Endothelial cell of umbilical vein (primary cell): Measurements from ENCODE around the gene RABL3. TPM values are rescaled to one million over a fixed set of nuclear protein-coding genes. Genes with fewer than 3 reads are reported as not detected.

Experiments used
- BruUV-seq: library from RNA; stranded (reverse); fragments of 400-500 nt; replicated peaks from 2 replicates; lab custom pipeline; 2021; lab: Mats Ljungman, UMichigan
- CTCF ChIA-PET: fragments of 300-600, 350-600 bp; sonication (Branson Sonifier 250); formaldehyde crosslinking; loops from one replicate; lab custom pipeline; 2021; ENCODE audit warnings: antibody characterized with exemption, inconsistent platforms; lab: Charles Lee
- POLR2A ChIA-PET: fragments of 300-600, 350-600 bp; sonication (Branson Sonifier 250); formaldehyde crosslinking; loops from one replicate; lab custom pipeline; 2021; ENCODE audit warnings: antibody characterized with exemption, inconsistent platforms; lab: Charles Lee
- DNase-seq: peaks from one replicate; pipeline ENCODE4 v3.0.0-alpha.2; 2011; ENCODE audit warnings: low read depth, low spot score
- FAIRE-seq: peaks from 2 replicates; lab custom pipeline; 2011; peaks lifted over from hg19 to GRCh38; lab: Jason Lieb, UNC
- H2AFZ ChIP-seq: 2 replicates; pipeline ENCODE4 v1.6.0; 2012; ENCODE audit warnings: low read depth, low read length, control low read depth, inconsistent platforms
- H3K27ac ChIP-seq: 2 replicates; pipeline ENCODE4 v1.5.1; 2011; ENCODE audit warnings: low read depth, mild to moderate bottlenecking, control low read depth, low read length, moderate library complexity; ENCODE audit not compliant: insufficient read depth
- H3K27me3 ChIP-seq, 2 experiments: 2 replicates each; pipeline versions ENCODE4 v1.6.0 to v1.6.1; 2011; ENCODE audit warnings: low read length in 2 of 2, mixed read lengths in 1 of 2; ENCODE audit not compliant: control insufficient read depth in 2 of 2, insufficient read depth in 2 of 2
- H3K36me3 ChIP-seq, 2 experiments: 2 replicates in 1 of 2; 3 replicates in 1 of 2; pipeline ENCODE4 v1.5.1; 2011; ENCODE audit warnings: low read length in 2 of 2, mild to moderate bottlenecking in 1 of 2, moderate library complexity in 1 of 2; ENCODE audit not compliant: control insufficient read depth in 2 of 2, insufficient read depth in 2 of 2; ENCODE audit errors: extremely low read depth in 1 of 2
- H3K4me1 ChIP-seq: 3 replicates; pipeline ENCODE4 v1.5.1; 2011; ENCODE audit warnings: mild to moderate bottlenecking, low read length; ENCODE audit not compliant: control insufficient read depth, insufficient read depth; ENCODE audit errors: extremely low read depth
- H3K4me2 ChIP-seq: 2 replicates; pipeline ENCODE4 v1.6.1; 2011; ENCODE audit warnings: low read length, control low read depth, mixed read lengths; ENCODE audit not compliant: insufficient read depth
- H3K4me3 ChIP-seq, 3 experiments: fragments of 200-600 bp in 1 of 3; sonication (generic), shearing (Covaris generic) in 1 of 3; replicated peaks in 1 of 3; 2 replicates each; pipeline ENCODE4 v1.5.1; 2011 to 2016; ENCODE audit warnings: control low read depth in 3 of 3, low read length in 3 of 3, mild to moderate bottlenecking in 2 of 3, inconsistent platforms in 1 of 3, low read depth in 1 of 3, moderate library complexity in 1 of 3; ENCODE audit not compliant: insufficient read depth in 1 of 3
- H3K79me2 ChIP-seq: 2 replicates; pipeline ENCODE4 v1.6.0; 2012; ENCODE audit warnings: low read length, inconsistent platforms; ENCODE audit not compliant: control insufficient read depth, insufficient read depth
- H3K9ac ChIP-seq: replicated peaks from 2 replicates; pipeline ENCODE3; 2011; ENCODE audit warnings: low read length, control low read depth; ENCODE audit not compliant: insufficient read depth; ENCODE audit errors: extremely low read depth
- H3K9me1 ChIP-seq: replicated peaks from 3 replicates; pipeline ENCODE4 v1.6.0; 2011; ENCODE audit warnings: mild to moderate bottlenecking, low read length; ENCODE audit not compliant: control insufficient read depth, insufficient read depth; ENCODE audit errors: extremely low read depth
- H3K9me3 ChIP-seq: replicated peaks from 2 replicates; pipeline ENCODE4 v1.5.1; 2012; ENCODE audit warnings: low read length, inconsistent platforms; ENCODE audit not compliant: control insufficient read depth, insufficient read depth
- H4K20me1 ChIP-seq: replicated peaks from 2 replicates; pipeline ENCODE3; 2011; ENCODE audit warnings: mild to moderate bottlenecking, low read length; ENCODE audit not compliant: control insufficient read depth, insufficient read depth; ENCODE audit errors: extremely low read depth
- EZH2 ChIP-seq: IDR thresholded peaks from 2 replicates; pipeline ENCODE4 v1.6.1; 2012; ENCODE audit warnings: borderline replicate concordance, low read depth, mild to moderate bottlenecking, moderate library complexity, low read length, inconsistent platforms; ENCODE audit not compliant: severe bottlenecking
- FOS ChIP-seq: IDR thresholded peaks from 2 replicates; pipeline ENCODE4 v1.6.1; 2011; ENCODE audit warnings: mild to moderate bottlenecking, low read length, moderate library complexity, borderline replicate concordance; ENCODE audit not compliant: insufficient read depth
- GATA2 ChIP-seq: IDR thresholded peaks from 2 replicates; pipeline ENCODE4 v1.7.0; 2011; ENCODE audit warnings: low read depth, mild to moderate bottlenecking, moderate library complexity, mixed read lengths, low read length; ENCODE audit not compliant: insufficient read length, insufficient read depth
- JUN ChIP-seq: IDR thresholded peaks from 2 replicates; pipeline ENCODE4 v1.6.1; 2011; ENCODE audit warnings: borderline replicate concordance, low read depth; ENCODE audit not compliant: insufficient read length, insufficient read depth
- MAX ChIP-seq: IDR thresholded peaks from 2 replicates; pipeline ENCODE4 v1.6.1; 2011; ENCODE audit not compliant: insufficient read depth, insufficient read length
- MYC ChIP-seq: IDR thresholded peaks from one replicate; pipeline ENCODE4 v1.6.1; 2011; ENCODE audit warnings: mild to moderate bottlenecking, low read depth, low read length
- POLR2A ChIP-seq: IDR thresholded peaks from 2 replicates; pipeline ENCODE4 v1.6.1; 2012; ENCODE audit warnings: low read depth, mild to moderate bottlenecking, control low read depth, low read length
- POLR2AphosphoS5 ChIP-seq: IDR thresholded peaks from 2 replicates; pipeline ENCODE4 v1.6.1; 2012; ENCODE audit warnings: low read depth, mild to moderate bottlenecking, control low read depth, low read length, moderate library complexity; ENCODE audit not compliant: insufficient read depth
- dilution Hi-C: fragments of 300-500 bp; cut with MboI; formaldehyde crosslinking; loops from one replicate; pipeline ENCODE4 v1.15.0; 2019; ENCODE audit warnings: low sequenced_read_pairs; ENCODE audit not compliant: extremely low pct_ligation_motif_present
- intact Hi-C: fragments of 100-400 bp; cut with micrococcal nuclease; formaldehyde crosslinking; loops from one replicate; pipeline ENCODE4 v1.10.0; 2022
- polyA plus RNA-seq, 4 experiments: library from polyadenylated mRNA; depleted of rRNA in 3 of 4; stranded (reverse) in 3 of 4; unstranded in 1 of 4; fragments of >200 nt; gene quantifications; 2 replicates each; pipeline versions ENCODE4 v1.2.1 to v1.2.3, GENCODE V29; 2011 to 2012; ENCODE audit warnings: missing spikeins in 1 of 4
- total RNA-seq: library from RNA; stranded (reverse); gene quantifications from 2 replicates; pipeline ENCODE4 v1.2.3, GENCODE V29; 2021
- TF ChIP-seq, protein P1 (sequence below), 2 donors: IDR thresholded peaks; 1 replicate in 1 of 2; 2 replicates in 1 of 2; pipeline ENCODE4 v1.5.1; 2011; ENCODE audit warnings: low read length in 2 of 2, mild to moderate bottlenecking in 2 of 2, moderate library complexity in 2 of 2, control low read depth in 1 of 2, inconsistent platforms in 1 of 2, low read depth in 1 of 2; ENCODE audit not compliant: insufficient read depth in 1 of 2; ENCODE audit errors: extremely low read depth in 1 of 2

The RABL3 gene
- total and polyA plus RNA-seq, 2 donors (not counting 3 experiments of a cell fraction or from before 2014, with no cell fraction given): 4.3 to 24.9 TPM

DNA sequence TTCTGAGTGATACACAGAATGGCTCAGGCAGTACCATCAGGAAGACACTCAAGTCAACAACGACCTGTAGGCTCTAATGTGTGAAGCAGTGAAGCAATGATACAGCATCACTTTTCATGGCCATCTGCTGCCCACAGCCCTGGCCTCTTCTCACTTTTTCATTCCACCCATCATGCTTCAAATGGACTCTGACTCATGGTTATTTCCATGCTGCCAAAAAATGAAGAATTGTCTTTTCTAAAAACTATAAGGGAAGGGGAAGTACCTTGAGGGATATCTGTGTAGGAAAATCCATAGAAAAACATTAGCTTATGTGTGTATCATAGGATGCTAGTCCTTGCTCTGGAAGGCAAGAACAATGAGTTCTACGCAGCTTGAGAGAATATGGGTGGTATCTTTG, 71.7 kb downstream of the RABL3 start:
- H3K27me3 ChIP-seq: no peaks in the 10 kb centered on the region
- intact Hi-C loops: loop anchor here (10.0 kb wide), 1 partner anchor 624 kb away; no protein-coding TSS in a partner anchor
- dilution Hi-C loops: no loop called here
- no peak overlapping the region for H3K27ac ChIP-seq
- no peaks in the 10 kb centered on the region for H3K79me2 ChIP-seq
- H4K20me1 ChIP-seq: no peaks in the 10 kb centered on the region
- CTCF ChIA-PET: interaction anchor here (1.0 kb wide), 1 partner anchor 75 kb away, joined by 3 read pairs; the partner anchor contains the start of gene NDUFB4
- H3K9me1 ChIP-seq: no peaks in the 10 kb centered on the region
- H2AFZ ChIP-seq: no peak overlapping the region
- TF ChIP-seq MYC: no peak
- no peak for TF ChIP-seq POLR2A
- TF ChIP-seq GATA2: no peak
- no peak for TF ChIP-seq MAX
- TF ChIP-seq POLR2AphosphoS5: no peak
- no peak for TF ChIP-seq FOS
- TF ChIP-seq EZH2: no peak
- TF ChIP-seq JUN: no peak
- TF ChIP-seq, protein P1, sequence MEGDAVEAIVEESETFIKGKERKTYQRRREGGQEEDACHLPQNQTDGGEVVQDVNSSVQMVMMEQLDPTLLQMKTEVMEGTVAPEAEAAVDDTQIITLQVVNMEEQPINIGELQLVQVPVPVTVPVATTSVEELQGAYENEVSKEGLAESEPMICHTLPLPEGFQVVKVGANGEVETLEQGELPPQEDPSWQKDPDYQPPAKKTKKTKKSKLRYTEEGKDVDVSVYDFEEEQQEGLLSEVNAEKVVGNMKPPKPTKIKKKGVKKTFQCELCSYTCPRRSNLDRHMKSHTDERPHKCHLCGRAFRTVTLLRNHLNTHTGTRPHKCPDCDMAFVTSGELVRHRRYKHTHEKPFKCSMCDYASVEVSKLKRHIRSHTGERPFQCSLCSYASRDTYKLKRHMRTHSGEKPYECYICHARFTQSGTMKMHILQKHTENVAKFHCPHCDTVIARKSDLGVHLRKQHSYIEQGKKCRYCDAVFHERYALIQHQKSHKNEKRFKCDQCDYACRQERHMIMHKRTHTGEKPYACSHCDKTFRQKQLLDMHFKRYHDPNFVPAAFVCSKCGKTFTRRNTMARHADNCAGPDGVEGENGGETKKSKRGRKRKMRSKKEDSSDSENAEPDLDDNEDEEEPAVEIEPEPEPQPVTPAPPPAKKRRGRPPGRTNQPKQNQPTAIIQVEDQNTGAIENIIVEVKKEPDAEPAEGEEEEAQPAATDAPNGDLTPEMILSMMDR (IDR thresholded peaks at IDR 0.05; ENCODE audit: extremely low read depth in 1 of 2, insufficient read depth in 1 of 2, low read depth in 1 of 2, low read length in 2 of 2): no peak
- H3K36me3 ChIP-seq: no peaks in the 10 kb centered on the region
- POLR2A ChIA-PET: no interaction called here
- H3K4me1 ChIP-seq: no peaks in the 10 kb centered on the region
- DNase-seq: peak; percentile 2
- no peak overlapping the region for H3K9ac ChIP-seq
- FAIRE-seq: no peak
- no peaks in the 10 kb centered on the region for H3K9me3 ChIP-seq
- no peak overlapping the region for H3K4me3 ChIP-seq
- H3K4me2 ChIP-seq: no peak overlapping the region
- BruUV-seq: no TSS peak
